Mesodermal cell (in vitro differentiated cells): ENCODE data around the gene LXN.

Experiments
- H3K27ac ChIP-seq: 2 replicates; pipeline ENCODE4 v1.7.0; 2013; ENCODE audit warnings: mild to moderate bottlenecking, low read depth, low read length, moderate library complexity; ENCODE audit not compliant: severe bottlenecking
- H3K36me3 ChIP-seq: 2 replicates; pipeline ENCODE4 v1.7.1; 2013; ENCODE audit warnings: mild to moderate bottlenecking, low read length, moderate library complexity; ENCODE audit not compliant: control insufficient read depth, insufficient read depth
- H3K4me1 ChIP-seq: one replicate; pipeline ENCODE4 v1.7.1; 2013; ENCODE audit warnings: mild to moderate bottlenecking, low read length; ENCODE audit not compliant: insufficient read depth, control insufficient read depth, poor library complexity, severe bottlenecking
- H3K4me3 ChIP-seq: 2 replicates; pipeline ENCODE4 v1.7.0; 2013; ENCODE audit warnings: low read length, control low read depth, mild to moderate bottlenecking; ENCODE audit not compliant: insufficient read depth, poor library complexity, severe bottlenecking; ENCODE audit errors: extremely low read depth
- H3K9me3 ChIP-seq: 2 replicates; pipeline ENCODE4 v1.7.1; 2013; ENCODE audit warnings: mild to moderate bottlenecking, low read length, moderate library complexity; ENCODE audit not compliant: control insufficient read depth
- WGBS, 2 experiments: methylation state at CpG; one replicate each; pipeline ENCODE4 v1.1.5; 2013; ENCODE audit warnings: missing lambda C conversion rate in 2 of 2; ENCODE audit not compliant: insufficient coverage in 2 of 2; 5-methylcytosine and 5-hydroxymethylcytosine counted together

The LXN gene

DNA sequence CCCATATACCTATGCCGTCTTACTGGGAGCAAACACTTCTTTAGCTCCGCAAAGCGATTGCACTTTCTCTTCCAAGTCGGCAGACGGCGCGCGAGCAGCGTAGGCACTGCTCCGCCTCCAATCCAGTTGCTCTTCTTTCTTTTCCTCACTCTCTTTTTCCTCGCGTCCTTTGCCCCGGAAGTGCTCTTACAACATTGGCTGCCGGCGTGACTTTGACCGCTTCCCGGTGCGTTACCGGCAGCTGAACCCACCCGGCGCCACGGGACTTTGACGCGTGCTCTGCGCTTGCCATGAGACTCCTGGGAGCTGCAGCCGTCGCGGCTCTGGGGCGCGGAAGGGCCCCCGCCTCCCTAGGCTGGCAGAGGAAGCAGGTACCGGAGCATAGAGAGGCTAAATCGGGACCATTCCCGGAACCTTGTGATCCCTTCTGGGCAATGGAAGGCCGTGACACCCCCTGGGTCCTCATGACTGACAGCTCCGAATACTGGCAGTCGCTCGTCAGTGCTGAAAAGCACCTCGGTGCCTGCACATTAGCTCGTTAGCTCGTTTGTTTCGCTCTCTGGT is 28.0 kb downstream of the LXN start, which contains the start of gene GFM1:
TSS of gene GFM1 (plus strand) at position 183 of the 564 bp plus-strand sequence. CDS start at position 291, 108 bp downstream.
- peak within 1 kb of the TSS; percentile 85 for H3K4me3 ChIP-seq
- no peaks in the 10 kb centered on the region for H3K4me1 ChIP-seq
- peaks cover 28% of the 10 kb centered on the region for H3K36me3 ChIP-seq
- H3K9me3 ChIP-seq, result no peaks in the 10 kb centered on the region
- 0% methylated on average over 39 to 41 of the region's 42 CpGs for WGBS, 2 experiments
- H3K27ac ChIP-seq, result peak within 1 kb of the TSS; percentile 83

DNA sequence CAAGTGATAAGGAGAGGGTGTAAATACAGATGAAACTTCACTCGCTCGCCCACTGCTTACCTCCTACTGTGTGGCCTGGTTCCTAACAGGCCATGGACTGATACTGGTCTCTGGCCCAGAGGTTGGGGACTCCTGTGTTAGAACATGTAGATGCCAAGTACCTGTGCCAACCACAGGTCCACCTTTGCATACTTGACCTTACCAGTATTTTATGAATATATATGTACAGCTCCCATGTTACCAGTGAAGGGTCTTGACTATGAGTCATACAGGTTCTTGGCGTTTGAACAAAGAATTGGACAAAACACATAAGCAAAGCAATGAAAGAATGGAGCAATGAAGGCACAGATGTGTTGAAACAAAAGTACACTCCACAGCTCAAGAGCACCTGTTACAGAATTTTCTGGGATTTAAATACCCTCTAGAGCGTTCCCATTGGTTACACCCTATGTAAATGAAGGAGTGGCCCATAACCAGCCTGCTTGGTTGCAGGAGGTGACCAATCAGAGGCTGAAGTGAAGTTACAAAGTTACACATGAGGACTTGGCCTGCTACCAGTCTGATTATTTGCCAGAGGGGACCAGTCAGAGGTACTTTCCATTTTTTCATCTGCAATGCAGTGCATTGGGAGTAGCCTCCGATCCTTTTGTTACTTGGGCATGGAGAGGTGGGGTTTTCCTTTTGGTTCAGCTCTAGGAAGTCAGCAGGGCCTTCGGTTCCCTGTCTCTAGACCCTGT is 29.8 kb downstream of the LXN start:
- Histone ChIP-seq H3K9me3 (no peaks in the 10 kb centered on the region), H3K36me3 (peaks cover 13% of the 10 kb centered on the region), H3K4me3 (no peak overlapping the region), H3K27ac (no peak overlapping the region), H3K4me1 (no peaks in the 10 kb centered on the region)
- 76 to 100% methylated on average over 3 to 4 of the region's 6 CpGs for WGBS, 2 experiments

DNA sequence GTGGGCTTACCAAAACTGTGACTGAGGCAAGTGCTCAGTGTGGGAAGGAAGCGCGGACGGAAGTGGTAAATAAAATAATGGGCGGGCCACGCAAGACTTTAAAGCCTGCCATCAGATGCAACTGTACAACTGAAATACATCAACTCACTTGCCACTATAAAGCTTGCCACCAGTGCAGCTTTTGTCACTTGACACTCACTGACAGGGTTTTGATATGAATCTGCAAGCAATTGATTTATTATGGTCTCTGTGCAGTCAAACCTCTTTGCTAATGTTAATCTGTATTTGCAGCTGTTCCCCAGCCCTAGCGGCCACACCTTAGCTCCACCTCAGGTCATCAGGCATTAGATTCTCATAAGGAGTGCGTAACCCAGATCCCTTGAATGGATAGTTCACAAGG is 30.4 kb downstream of the LXN start:
- Histone ChIP-seq H3K4me1 (no peaks in the 10 kb centered on the region), H3K4me3 (no peak overlapping the region), H3K27ac (no peak overlapping the region), H3K9me3 (no peaks in the 10 kb centered on the region), H3K36me3 (peaks cover 10% of the 10 kb centered on the region)
- WGBS, 2 experiments, result 97 to 100% methylated on average over 1 to 5 of the region's 7 CpGs

DNA sequence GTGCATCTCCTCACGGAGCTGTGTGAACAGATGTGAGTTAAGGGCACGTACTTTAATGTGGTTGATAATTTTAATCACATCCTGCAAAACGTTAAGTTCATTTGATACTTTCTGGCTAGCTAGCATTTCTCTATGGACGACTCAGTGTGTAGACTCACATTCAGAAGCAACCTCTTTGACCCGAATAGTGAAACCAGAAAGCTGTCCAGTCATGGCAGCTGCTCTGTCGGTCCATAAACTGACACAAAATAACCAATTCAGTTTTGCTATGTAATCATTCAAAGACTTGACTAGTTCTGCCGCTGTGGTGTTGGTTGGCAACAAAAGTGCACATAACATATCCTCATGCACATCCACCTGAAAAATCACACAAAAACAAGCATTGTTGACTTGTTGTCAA is 31.8 kb downstream of the LXN start:
- WGBS, 2 experiments, result 83 to 85% methylated on average over 5 to 7 of the region's 7 CpGs
- Histone ChIP-seq H3K36me3 (no peaks in the 10 kb centered on the region), H3K4me1 (no peaks in the 10 kb centered on the region), H3K9me3 (no peaks in the 10 kb centered on the region), H3K27ac (no peak overlapping the region), H3K4me3 (no peak overlapping the region)

DNA sequence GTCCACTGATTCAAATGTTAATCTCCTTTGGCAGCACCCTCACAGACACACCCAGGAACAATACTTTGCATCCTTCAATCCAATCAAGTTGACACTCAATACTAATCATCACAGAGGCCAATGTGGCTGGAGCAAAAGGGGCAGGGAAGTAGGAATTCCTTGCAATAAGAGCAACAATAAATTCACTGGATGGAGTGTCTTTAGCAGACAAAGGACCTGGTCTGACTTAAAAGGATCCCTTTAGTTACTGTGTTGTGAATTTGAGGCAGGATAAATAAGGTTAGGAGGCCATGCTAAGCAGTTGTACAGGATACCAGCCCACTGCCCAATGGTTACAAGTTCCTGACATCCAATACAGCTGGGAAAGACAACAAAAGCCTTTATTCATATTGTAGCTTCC is 40.5 kb downstream of the LXN start:
- H3K36me3 ChIP-seq, result no peaks in the 10 kb centered on the region
- no peak overlapping the region for H3K27ac ChIP-seq
- no peaks in the 10 kb centered on the region for H3K4me1 ChIP-seq
- H3K9me3 ChIP-seq, result no peaks in the 10 kb centered on the region
- no peak overlapping the region for H3K4me3 ChIP-seq

DNA sequence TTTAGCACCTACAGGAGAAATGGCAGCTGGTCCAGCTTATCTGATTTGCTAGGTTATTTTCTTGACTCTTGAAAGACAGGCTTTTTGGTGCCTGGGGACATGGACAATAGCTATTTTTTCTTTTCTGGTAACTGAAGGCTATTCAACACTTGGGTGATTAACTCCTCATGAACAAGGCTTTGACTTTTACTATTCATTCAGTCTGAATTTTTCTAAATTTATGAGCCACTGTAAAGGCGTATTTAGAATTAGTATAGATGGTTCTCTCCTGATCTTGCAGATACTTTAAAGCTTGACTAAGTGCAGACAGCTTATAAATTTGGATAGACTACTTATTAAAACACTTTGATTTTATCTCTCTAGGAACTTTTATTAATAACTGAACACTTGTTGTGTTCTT is 46.6 kb downstream of the LXN start:
- no peak overlapping the region for H3K27ac ChIP-seq
- no peak overlapping the region for H3K4me3 ChIP-seq
- WGBS, 2 experiments, result no CpG with 5 or more reads among the region's 1 CpG
- H3K9me3 ChIP-seq, result peaks cover 11% of the 10 kb centered on the region
- no peaks in the 10 kb centered on the region for H3K36me3 ChIP-seq
- H3K4me1 ChIP-seq, result no peaks in the 10 kb centered on the region

DNA sequence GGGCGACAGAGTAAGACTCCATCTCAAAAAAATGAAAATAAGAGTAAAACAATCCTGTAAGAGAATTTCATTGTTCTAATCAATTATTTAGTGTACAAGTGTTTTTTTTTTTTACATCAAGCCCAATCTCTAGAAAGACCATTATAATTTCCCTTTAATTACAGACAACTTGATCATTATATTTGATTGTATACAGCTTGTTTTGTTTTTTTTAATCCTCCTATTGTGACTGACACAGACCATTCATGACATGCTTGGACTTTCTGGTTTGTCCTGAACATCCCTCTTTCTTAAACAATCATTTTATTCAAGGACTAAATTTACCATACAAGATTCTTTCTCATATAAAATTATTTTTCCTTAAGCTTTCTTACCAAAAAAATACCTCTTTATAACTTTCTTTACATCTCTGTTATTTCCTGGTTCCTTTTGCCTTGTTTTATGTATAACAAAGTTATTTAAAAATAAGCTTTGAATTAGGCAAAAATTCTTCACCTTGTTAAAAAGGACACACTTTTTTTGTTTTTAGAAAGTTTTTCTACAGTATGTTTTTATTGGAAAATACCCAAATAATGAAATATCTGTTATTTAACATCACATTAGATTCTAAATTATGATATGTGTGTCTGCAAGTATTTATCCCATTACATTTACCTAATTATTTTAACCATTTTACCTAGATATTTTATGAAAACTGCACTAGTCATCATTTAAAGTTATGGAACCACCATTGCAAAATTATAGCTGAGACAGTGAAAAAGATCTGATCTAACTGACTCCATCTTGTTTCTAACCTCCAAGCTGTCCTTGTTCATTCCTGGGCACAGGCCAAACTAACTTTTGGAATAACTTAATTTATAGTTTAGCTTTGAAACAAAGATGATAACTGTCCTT is 54.2 kb downstream of the LXN start:
- peaks cover 31% of the 10 kb centered on the region for H3K9me3 ChIP-seq
- no peaks in the 10 kb centered on the region for H3K36me3 ChIP-seq
- H3K4me3 ChIP-seq, result no peak overlapping the region
- WGBS, 2 experiments, result no CpG with 5 or more reads among the region's 1 CpG
- no peak overlapping the region for H3K27ac ChIP-seq
- H3K4me1 ChIP-seq, result no peaks in the 10 kb centered on the region
